HG02885 (cell line): Measurements from ENCODE around the gene OSCP1.

Experiments
- ATAC-seq: cut with Tn5 transposase; IDR thresholded peaks from one replicate; pipeline ENCODE4 v1.9.1; 2021; ENCODE audit warnings: mild to moderate bottlenecking; ENCODE audit not compliant: unreplicated experiment, poor library complexity

The OSCP1 gene

GRCh38 chr1:36475910-36476604, 25.8 kb upstream of the OSCP1 start:
- no peak for ATAC-seq

- ATAC-seq: no peak
Measured at GRCh38 chr1:36475341-36475740, 25.1 kb upstream of the OSCP1 start.

GRCh38 chr1:36472656-36473055, 22.4 kb upstream of the OSCP1 start:
- ATAC-seq: no peak

- no peak for ATAC-seq
Measured at GRCh38 chr1:36471830-36472641, 21.8 kb upstream of the OSCP1 start.

- ATAC-seq: no peak
Measured at GRCh38 chr1:36469163-36469562, 18.9 kb upstream of the OSCP1 start.

- no peak for ATAC-seq
Measured at GRCh38 chr1:36467700-36468455, 17.6 kb upstream of the OSCP1 start.

GRCh38 chr1:36467027-36467410, 16.8 kb upstream of the OSCP1 start:
- ATAC-seq: no peak

- no peak for ATAC-seq
Measured at GRCh38 chr1:36466370-36467026, 16.2 kb upstream of the OSCP1 start.

- ATAC-seq: no peak
Measured at GRCh38 chr1:36465731-36466369, 15.6 kb upstream of the OSCP1 start.

GRCh38 chr1:36464605-36465393, 14.5 kb upstream of the OSCP1 start:
- peak; percentile 36 for ATAC-seq

GRCh38 chr1:36463803-36464604, 13.8 kb upstream of the OSCP1 start, which contains the start of gene MRPS15:
Gene MRPS15 (minus strand): TSS chr1:36464384. CDS start chr1:36464275, 109 bp downstream.
- ATAC-seq: peak; percentile 93

- no peak for ATAC-seq
Measured at GRCh38 chr1:36463463-36463802, 13.2 kb upstream of the OSCP1 start.

GRCh38 chr1:36458910-36459309, 8.7 kb upstream of the OSCP1 start:
- ATAC-seq: no peak

GRCh38 chr1:36457691-36458090, 7.4 kb upstream of the OSCP1 start:
- ATAC-seq: no peak

GRCh38 chr1:36456391-36456928, 6.2 kb upstream of the OSCP1 start:
- ATAC-seq: no peak

- no peak for ATAC-seq
Measured at GRCh38 chr1:36455386-36455785, 5.1 kb upstream of the OSCP1 start.

GRCh38 chr1:36453600-36454388, 3.5 kb upstream of the OSCP1 start:
- ATAC-seq: no peak
